HG02678 (cell line): ENCODE measurements around the gene TSPOAP1.

ENCODE experiments used
- ATAC-seq: cut with Tn5 transposase; IDR thresholded peaks from one replicate; pipeline ENCODE4 v1.9.1; 2021; ENCODE audit warnings: mild to moderate bottlenecking, moderate library complexity; ENCODE audit not compliant: unreplicated experiment

The TSPOAP1 gene

DNA sequence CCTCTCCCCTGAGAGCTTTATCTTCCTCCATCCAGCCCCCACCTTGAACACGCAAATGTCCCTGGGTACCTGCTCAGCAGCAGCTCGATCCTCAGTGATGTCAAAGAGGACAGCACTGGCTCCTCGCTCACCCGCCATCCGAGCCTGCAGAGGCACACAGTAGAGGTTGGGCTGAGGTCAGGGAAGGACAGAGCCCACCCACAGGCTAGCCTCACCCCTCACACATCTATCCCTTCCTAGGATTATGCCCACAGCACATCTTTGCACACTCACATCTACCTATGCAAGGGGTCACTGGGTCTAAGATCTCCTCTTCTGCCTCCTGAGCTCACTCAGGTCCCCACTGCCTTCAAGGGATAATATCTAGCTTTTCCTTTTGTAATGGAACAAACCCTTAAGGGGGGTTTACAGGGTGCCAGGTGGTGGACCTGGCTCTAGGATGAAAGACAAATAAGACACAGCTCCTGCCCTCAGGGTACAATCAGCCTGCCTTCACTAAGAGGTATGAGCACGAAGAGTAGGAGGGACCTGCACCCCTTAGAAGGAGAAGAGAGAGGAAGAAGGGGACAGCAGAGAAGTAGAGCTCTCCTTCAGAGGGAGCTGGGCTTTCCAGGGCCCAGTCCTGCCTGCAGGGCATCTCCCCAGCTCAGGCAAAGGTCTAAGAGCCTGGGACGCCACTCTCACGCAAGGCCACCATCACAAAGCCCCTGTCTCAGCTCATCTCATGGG, 35.0 kb upstream of the TSPOAP1 start:
- ATAC-seq: no peak

DNA sequence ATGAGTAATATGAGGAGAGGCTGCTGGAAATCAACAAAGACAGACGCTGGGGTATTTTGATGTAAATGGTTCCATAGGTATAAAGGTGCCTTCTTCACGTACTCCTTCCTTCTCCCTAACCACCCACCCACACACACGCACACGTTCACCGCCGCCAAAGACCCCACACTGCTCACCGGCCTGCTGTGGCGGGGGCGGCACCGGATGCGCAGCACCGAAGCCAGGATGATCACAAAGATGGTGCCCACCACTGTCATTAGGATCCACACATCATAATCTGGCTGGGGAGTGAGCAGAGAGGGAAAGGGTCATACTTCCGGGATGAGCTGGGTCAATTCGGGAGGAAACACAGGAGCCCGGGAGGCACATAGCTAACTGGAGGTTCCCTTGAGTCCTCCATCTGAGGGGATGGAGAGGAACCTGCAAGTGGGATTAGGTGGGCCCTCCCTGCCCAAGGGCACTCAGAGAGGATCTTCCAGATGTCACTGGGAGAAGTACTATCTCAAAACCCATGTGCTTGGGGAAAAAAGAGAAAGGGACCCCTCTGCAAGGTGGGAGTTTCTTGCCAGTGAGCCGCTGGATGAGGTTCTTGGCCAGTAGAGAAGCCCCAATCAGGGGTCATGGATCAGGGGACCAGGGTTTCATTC, 33.9 kb upstream of the TSPOAP1 start:
- no peak for ATAC-seq

DNA sequence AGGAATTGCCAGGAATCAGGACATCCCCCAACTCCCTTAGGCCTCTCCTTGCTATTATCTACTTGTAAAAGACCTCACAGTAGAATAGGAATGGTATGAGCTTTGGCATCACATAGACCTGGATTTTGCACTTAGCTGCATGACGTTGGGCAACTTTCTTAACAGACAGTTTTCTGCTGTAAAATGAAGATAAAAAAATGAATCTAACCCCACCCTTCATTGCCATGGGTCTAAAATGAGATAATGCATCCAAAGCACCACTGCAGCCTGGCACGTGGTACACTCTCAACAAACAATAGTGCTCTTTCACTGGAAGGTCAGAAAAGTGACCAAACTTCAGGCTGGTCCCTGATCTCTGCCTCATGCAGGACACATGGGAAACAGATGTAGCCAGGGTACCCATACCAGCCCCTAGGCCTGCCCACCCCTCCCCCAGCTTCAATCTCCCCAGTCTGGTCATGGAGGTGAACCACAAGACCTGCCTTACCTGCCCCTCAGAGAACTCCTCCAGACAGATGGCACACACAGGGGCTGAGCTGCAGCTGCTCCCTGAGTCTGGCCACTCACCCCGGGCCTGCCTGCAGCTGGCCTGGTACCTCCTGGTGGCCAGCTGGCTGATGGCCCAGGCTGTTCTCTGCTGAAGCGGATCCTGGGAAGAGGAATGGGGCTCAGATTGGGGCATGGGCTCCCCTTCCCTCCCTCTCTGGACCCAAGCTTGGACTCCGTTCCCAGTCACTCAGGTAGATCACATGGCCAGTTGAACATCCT, 31.9 kb upstream of the TSPOAP1 start:
- no peak for ATAC-seq

DNA sequence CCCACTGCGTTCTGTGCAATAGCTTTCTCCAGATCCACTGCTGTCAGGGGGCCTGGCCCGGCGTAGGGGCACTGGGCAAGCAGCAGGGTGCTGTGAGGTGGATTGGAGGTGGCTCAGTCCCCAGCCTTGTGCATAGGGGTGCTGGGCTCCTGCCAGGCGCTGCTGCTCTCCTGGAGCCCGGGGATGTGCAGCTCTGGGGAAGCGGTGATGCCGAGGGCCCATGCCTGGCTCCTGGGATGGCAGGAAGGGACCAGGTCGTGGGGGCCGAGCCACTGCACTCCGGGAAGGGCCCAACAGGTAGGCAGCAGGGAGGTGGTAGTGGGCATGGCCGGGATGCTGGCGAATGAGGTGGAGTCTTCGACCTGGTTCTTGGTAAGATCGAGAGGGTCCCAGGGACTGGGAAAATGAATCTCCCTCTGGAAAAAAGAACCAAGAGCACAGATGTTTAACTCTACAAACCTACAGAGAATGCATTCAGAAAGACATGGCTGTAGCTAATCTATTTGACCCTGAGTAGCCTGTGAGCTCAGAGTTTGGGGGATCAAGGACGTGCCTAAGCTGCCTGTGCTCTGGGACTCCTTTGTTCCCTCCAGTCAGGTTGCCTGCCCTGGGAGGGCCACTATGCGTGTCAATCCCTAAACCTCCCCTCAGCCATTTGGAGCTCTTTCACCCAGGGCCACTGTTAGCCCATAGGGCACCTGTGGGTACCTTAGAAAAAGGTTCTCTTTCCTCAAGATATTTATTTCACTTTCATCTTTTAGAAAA, 30.0 kb upstream of the TSPOAP1 start:
- no peak for ATAC-seq

DNA sequence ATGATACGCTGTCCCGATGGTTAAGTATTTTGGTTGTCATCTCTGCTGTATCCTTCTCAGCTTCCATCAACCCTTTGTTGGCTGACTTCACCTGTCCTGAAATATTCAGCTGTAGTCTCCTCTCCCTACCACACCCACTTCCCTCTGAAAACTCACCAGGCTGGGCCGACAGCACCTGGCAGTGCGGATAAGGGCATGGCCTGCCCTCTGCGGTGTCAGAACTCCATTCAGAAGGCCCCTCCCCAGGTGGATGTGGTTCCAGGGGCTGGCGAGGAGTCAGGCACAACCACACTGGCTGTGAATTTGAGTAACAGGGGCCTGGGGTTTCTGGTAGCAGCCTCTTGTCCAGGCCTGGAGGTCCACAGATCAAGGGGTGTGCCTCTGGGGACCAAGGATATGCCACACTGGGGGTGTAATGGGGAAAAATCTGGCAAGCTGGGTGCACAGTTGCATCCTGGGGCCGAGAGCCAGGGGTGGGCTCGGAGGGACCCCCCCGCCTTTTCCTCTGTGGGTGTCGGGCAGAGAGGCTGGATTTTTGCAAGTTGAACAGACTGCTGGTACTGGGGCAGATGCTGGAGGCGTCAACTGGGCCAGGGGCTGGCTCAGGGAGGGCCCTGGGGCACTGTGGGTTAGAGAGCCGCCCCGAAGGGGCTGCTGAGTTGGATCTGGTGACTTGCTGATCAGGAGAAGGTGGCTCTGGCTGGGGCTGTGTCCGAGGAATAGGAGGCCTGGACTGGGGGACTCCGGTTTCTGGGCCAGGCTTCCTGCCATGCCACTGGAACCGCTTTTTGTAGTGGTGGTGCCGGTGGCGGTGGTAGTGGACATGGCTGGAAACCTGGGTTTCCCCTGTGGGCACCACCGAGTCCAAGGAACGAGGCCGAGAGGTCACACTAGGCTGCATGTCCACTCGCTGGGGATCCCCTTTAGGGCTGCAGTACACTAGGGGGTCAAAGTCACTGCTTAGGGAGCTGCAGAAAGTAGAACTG, 29.0 kb upstream of the TSPOAP1 start:
- ATAC-seq: no peak

DNA sequence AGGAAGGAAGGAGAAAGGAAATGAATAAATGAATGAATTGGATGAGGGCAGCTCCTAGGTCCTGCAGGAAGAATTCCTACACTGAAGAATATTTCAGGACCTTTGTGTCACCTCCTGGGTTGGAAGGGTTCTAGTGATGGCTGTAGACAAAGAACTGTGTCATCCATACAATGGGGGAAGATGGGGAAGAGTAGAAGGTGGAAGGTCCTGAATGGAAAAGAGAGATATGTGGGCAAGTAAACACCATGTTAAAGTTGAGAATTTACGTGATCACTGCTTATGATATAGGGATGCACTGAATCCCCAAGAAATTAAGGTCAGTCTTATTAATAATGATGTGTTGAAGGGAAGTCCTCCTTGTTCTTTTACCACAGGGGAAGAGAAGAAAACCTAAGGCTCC, 27.6 kb upstream of the TSPOAP1 start:
- no peak for ATAC-seq

DNA sequence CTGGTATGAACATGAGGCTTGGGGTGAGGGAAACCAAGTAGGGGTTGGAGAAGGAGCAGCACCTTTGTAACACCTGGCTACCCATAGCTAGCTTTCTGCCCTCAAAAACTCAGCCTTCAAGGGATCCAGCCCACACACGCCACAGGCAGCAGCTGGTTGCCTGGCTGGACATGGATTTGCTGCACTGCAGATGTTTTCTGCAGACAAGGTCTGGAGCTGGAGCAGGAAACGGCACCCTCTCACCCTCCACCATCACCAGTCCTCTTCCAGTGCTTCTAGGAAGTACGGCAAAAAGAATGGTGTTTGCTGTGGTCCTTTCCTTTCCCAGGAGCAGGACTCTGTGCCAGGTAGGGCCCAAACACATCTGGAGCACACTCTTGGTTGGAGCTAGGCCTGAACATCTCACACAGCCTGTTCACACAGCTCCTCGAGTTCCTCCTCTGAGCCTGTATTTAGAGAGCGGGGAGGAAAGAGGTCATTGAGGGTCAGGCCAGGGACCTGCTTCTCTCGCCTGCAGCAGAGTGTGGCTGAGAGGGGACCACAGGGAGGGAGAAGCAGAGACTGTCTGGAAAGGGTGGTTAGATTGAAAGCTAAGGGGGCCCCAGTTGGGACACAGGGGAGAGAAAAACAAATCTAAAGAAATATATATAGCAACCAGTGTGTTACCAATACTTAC, 26.1 kb upstream of the TSPOAP1 start:
- no peak for ATAC-seq

DNA sequence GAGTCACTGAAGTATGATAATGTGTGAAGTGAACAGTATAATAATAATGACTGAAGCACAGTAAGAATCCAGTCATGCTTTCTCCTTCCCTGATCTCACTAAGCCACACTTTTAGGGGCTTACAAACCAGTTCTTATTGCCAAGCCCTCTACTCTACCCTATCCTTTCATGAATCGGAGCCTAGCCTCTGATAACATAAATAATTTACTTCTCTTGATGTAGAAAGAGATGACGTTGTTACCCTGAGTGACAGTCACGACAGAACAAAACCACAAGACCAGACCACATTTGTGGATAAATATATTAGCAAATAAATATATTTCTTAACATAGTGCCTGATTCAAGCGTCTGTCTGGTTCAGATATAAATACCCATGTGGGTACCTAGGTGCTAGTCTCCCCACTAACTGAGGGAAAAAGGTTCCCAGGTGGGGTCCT, 24.8 kb upstream of the TSPOAP1 start:
- no peak for ATAC-seq

DNA sequence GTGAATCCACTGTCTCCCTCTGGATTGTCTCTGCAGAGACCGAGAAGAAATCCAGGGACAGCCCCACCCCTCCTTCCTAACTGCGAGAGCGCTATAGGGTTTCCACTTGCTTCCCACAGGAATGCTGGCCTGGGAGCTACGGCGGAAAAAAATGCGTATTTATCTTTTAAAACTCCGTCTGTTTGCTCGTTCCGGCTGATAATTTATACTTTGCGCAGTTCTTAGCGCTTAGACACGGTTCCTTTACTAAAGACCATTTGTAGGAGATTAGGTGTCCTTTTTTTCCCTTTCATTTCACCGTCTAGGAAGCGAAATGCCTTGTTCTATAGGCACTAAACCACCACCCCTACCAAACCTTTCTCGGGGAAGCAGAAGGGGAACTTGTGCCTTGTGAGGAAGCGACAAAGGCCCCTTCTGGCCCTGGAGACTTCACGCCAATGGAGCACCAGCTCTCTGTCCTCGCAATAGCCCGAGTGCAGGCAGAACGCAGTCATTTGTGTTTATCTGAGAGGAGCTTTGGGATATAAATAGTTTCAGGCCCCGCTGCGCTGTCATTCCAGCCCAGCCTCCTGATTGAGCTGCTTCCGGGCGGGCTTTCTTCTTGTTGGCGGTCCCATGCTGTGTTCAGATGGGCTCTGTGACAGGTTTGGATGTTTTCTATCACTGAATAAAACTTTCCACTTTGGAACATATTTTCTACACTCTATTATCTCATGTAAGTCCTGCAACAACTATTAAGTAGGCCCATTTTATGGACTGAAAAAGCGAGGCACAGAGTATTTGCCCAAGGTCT, 24.2 kb upstream of the TSPOAP1 start:
- ATAC-seq: no peak

DNA sequence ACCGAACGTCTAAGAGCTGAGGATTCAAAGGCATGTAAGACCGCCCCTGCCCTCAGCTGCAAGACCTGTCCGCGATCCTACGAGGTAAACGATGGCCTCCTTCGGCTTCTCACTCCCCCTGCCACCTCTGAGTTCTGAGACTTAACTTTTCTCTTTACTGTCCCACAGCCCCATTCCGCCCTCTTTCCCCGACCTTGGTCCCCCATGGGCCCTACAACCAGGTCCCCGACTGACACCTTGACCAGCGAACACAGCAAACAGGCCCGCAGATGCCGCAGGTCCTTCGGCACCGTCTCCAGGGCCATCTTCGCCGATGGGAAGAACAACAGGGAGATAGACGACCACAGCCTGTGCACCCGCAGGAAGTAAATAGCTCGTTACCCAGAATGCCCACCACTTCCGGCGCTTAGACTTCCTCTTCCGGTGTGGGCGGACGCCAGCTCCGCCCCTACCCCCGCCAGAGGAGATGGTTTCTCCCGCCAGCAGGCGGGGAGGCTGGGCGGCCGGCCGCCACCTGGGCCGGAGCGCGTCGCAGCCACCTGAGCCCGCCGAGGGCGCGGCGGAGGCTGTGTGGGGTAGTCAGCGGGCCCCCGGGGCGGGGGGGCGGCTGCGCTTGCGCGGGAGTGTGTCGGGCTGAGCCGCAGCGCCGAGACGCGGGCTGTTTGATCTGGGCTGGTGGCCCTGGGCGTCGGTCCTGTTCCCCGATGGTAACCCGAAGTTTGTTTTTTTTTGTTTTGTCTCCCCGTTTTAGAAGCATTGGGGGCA, 23.4 kb upstream of the TSPOAP1 start, which contains the start of gene SUPT4H1:
Gene SUPT4H1 (minus strand): TSS at position 371 of the 765 bp plus-strand sequence. CDS start 66 bp downstream, at position 305.
- ATAC-seq: peak; percentile 96

DNA sequence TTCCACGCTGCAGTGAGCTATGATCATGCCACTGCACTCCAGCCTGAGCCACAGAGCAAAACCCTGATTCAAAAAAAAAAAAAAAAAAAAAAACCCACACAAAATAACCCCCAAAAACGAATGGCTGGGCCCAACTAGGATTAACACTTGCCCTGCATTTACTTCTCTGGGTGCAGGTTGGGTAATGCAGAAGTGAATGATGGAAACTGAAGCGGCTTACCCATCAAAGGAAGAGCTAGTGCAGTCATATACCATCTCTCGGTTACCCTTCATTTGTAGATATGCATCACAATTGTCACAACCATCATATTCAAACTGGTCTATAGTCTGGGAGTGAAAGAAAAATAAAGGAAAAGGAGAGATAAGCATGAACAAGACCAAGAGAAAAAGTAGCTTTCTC, 22.6 kb upstream of the TSPOAP1 start:
- no peak for ATAC-seq

DNA sequence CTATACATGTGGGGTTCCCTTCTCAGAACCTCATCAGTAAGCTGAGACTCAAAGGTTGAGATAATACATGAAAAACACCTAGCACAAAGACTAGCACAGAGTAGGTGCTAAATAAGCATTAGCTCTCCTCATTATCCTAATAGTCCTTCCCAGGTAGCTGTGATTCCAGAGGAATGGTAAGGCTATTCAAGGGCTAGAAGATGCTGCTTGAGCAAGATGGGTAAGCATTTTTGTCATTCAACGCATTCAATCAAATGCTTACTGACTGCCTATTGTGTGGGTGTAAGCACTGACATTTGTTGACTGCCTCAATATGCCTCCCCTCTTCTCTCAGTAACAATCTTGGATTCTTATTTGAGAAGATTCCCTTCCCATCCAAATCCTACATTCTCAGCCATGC, 19.4 kb upstream of the TSPOAP1 start:
- ATAC-seq: no peak

DNA sequence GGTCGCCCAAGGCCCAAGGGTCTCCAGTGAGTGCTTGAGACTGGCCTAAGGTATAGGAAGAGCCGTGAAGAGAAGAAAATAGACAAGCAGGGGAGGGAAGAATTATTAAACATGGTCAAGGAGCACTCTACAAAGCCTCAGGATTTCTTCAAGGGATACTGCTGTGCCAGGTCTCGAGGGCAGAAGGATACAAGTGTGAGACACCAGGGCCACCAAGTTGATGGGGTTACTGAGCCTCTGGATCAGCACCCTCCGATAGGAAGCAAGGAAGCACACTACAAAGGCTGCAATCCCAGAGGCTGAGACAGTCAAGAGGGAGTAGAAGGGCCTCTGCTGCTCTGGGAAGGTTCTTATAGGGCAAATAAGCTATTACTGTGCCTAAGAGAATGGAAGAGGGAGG, 16.9 kb upstream of the TSPOAP1 start:
- no peak for ATAC-seq

DNA sequence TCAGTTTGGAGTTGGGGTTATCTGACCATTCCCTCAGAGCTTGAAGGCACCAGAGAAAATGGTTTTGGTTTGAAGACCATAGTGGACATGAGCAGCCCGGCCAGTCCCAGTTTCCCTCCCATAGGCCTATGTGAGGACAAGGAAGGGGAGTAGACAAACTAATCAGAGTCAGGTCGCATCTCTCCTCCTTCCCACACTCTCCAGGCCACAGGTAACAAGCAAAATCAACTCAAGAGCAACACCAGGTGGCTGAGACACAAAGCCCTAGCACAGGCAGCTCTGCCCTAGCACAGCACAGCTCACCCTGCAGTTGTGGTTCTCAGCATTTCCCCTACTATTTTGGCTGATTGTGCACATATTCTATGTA, 16.2 kb upstream of the TSPOAP1 start:
- ATAC-seq: peak; percentile 45

DNA sequence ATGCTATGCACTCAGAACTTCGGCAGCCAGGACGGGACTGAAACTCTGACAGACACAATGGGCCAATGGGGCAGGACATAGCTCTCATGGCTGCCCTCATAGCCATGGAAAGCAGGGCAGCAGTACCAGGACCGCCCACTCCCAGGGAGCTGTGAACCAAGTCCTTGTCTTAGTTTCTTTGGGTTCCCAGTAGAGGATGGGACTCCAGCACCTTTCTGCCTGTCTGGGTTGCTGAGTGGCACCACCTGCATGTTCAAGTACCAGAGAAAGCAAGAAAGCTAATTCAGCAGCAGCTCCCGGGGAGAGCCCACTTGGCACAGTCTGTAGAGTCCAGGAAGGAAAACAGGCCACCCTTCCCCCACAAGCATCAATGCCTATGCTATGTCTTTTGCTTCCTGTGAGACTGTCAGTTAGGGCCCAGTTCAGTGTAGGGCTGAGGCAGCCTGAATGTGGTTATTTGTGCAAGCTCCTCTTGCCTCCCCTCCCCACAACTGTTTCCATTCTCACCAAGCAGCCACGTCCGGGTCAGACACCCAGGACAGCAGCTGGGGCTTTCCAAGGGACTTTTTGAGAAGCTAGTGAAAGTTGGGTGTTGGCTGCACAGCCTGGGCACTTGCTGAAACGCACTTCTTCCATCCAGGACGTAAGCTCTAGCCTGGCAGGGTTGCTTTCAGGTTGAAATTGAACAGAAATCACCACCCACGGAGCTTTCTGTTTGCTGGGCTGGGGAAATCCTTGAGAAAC, 15.6 kb upstream of the TSPOAP1 start:
- ATAC-seq: peak; percentile 81

DNA sequence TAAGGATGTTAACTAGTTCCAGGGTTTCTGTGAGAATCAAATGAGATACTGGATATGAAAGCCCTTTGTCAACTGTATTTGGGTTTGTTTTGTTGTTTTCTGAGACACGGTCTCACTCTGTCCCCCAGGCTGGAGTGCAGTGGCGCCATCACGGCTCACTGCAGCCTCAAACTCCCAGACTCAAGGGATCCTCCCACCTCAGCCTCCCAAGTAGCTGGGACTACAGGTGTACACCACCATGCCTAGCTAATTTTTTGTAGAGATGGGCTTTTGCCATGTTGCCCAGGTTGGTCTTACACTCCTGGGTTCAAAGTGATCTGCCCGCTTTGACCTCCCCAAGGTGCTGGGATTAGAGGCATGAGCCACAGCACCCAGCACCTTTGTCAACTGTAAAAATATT, 14.5 kb upstream of the TSPOAP1 start:
- no peak for ATAC-seq

DNA sequence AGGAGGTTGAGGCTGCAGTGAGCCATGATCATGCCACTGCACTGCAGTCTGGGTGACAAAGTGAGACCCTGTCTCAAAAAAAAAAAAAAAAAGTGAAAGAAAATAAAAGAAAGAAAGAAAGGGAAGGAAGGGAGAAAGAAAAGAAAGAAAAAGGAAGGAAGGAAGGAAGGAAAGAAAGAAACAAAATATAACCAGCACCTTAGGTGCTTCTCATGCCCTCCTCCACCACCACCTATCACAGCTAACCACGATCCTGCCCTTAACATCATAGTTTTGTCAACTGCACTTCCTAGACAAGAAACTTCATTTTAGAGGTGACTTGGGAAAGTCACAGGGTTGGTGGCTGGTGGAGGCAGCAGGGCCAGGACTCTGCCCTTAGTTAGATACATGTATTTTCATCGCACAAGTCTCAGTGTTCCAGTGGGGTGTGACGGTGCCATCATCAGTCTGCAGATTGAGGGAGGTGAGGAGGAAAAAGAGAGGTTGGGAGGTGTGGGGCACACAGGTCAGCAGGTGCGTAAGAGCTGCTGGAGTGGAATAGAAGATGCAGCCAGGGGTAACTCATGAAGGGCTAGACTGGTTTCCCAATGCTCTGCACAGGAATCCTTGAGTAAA, 13.4 kb upstream of the TSPOAP1 start:
- no peak for ATAC-seq
